Measurements from ENCODE around the gene FOSB.

DNA sequence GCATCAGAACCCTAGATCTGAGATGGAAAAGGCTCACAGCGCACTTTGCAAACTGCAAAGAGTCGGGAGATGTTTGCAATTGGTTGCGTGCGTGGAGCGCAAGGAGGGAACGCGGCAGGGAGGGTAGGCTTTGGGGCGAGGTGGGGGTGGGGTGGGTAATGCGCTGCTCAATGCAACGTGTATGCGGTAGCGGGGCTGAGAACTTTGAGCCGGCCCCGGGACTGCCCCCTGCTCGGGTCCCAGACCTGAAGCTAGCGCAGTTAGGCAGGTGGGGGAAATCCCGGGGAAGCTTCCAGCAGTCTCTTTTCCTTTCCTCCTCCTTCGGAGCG lies 971 bp downstream of the FOSB start:
- TF ChIP-seq, protein P1, sequence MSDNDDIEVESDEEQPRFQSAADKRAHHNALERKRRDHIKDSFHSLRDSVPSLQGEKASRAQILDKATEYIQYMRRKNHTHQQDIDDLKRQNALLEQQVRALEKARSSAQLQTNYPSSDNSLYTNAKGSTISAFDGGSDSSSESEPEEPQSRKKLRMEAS (CRISPR knock-in tag; IDR thresholded peaks at IDR 0.05): no peak
- TF ChIP-seq, protein P2, sequence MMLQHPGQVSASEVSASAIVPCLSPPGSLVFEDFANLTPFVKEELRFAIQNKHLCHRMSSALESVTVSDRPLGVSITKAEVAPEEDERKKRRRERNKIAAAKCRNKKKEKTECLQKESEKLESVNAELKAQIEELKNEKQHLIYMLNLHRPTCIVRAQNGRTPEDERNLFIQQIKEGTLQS (CRISPR knock-in tag; conservative IDR thresholded peaks at IDR 0.05): no peak
- TF ChIP-seq, protein P3, sequence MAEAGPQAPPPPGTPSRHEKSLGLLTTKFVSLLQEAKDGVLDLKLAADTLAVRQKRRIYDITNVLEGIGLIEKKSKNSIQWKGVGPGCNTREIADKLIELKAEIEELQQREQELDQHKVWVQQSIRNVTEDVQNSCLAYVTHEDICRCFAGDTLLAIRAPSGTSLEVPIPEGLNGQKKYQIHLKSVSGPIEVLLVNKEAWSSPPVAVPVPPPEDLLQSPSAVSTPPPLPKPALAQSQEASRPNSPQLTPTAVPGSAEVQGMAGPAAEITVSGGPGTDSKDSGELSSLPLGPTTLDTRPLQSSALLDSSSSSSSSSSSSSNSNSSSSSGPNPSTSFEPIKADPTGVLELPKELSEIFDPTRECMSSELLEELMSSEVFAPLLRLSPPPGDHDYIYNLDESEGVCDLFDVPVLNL (CRISPR knock-in tag; IDR thresholded peaks at IDR 0.05; ENCODE audit: borderline replicate concordance, low read depth): no peak
- TF ChIP-seq, protein P4, sequence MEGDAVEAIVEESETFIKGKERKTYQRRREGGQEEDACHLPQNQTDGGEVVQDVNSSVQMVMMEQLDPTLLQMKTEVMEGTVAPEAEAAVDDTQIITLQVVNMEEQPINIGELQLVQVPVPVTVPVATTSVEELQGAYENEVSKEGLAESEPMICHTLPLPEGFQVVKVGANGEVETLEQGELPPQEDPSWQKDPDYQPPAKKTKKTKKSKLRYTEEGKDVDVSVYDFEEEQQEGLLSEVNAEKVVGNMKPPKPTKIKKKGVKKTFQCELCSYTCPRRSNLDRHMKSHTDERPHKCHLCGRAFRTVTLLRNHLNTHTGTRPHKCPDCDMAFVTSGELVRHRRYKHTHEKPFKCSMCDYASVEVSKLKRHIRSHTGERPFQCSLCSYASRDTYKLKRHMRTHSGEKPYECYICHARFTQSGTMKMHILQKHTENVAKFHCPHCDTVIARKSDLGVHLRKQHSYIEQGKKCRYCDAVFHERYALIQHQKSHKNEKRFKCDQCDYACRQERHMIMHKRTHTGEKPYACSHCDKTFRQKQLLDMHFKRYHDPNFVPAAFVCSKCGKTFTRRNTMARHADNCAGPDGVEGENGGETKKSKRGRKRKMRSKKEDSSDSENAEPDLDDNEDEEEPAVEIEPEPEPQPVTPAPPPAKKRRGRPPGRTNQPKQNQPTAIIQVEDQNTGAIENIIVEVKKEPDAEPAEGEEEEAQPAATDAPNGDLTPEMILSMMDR (IDR thresholded peaks at IDR 0.05): no peak
- TF ChIP-seq, protein P5, sequence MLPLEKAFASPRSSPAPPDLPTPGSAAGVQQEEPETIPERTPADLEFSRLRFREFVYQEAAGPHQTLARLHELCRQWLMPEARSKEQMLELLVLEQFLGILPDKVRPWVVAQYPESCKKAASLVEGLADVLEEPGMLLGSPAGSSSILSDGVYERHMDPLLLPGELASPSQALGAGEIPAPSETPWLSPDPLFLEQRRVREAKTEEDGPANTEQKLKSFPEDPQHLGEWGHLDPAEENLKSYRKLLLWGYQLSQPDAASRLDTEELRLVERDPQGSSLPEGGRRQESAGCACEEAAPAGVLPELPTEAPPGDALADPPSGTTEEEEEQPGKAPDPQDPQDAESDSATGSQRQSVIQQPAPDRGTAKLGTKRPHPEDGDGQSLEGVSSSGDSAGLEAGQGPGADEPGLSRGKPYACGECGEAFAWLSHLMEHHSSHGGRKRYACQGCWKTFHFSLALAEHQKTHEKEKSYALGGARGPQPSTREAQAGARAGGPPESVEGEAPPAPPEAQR (CRISPR knock-in tag; IDR thresholded peaks at IDR 0.05): no peak
- TF ChIP-seq, protein P6, sequence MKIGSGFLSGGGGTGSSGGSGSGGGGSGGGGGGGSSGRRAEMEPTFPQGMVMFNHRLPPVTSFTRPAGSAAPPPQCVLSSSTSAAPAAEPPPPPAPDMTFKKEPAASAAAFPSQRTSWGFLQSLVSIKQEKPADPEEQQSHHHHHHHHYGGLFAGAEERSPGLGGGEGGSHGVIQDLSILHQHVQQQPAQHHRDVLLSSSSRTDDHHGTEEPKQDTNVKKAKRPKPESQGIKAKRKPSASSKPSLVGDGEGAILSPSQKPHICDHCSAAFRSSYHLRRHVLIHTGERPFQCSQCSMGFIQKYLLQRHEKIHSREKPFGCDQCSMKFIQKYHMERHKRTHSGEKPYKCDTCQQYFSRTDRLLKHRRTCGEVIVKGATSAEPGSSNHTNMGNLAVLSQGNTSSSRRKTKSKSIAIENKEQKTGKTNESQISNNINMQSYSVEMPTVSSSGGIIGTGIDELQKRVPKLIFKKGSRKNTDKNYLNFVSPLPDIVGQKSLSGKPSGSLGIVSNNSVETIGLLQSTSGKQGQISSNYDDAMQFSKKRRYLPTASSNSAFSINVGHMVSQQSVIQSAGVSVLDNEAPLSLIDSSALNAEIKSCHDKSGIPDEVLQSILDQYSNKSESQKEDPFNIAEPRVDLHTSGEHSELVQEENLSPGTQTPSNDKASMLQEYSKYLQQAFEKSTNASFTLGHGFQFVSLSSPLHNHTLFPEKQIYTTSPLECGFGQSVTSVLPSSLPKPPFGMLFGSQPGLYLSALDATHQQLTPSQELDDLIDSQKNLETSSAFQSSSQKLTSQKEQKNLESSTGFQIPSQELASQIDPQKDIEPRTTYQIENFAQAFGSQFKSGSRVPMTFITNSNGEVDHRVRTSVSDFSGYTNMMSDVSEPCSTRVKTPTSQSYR (CRISPR knock-in tag; IDR thresholded peaks at IDR 0.05): no peak
- TF ChIP-seq CREB1 (CRISPR knock-in tag; IDR thresholded peaks at IDR 0.05) (no peak), FOXK1 (CRISPR knock-in tag; IDR thresholded peaks at IDR 0.05) (no peak), TEAD4 (CRISPR knock-in tag; IDR thresholded peaks at IDR 0.05) (no peak), SP1 (CRISPR knock-in tag; conservative IDR thresholded peaks at IDR 0.05) (no peak), ATF1 (CRISPR knock-in tag; IDR thresholded peaks at IDR 0.05) (no peak)
- TF ChIP-seq, protein P7, sequence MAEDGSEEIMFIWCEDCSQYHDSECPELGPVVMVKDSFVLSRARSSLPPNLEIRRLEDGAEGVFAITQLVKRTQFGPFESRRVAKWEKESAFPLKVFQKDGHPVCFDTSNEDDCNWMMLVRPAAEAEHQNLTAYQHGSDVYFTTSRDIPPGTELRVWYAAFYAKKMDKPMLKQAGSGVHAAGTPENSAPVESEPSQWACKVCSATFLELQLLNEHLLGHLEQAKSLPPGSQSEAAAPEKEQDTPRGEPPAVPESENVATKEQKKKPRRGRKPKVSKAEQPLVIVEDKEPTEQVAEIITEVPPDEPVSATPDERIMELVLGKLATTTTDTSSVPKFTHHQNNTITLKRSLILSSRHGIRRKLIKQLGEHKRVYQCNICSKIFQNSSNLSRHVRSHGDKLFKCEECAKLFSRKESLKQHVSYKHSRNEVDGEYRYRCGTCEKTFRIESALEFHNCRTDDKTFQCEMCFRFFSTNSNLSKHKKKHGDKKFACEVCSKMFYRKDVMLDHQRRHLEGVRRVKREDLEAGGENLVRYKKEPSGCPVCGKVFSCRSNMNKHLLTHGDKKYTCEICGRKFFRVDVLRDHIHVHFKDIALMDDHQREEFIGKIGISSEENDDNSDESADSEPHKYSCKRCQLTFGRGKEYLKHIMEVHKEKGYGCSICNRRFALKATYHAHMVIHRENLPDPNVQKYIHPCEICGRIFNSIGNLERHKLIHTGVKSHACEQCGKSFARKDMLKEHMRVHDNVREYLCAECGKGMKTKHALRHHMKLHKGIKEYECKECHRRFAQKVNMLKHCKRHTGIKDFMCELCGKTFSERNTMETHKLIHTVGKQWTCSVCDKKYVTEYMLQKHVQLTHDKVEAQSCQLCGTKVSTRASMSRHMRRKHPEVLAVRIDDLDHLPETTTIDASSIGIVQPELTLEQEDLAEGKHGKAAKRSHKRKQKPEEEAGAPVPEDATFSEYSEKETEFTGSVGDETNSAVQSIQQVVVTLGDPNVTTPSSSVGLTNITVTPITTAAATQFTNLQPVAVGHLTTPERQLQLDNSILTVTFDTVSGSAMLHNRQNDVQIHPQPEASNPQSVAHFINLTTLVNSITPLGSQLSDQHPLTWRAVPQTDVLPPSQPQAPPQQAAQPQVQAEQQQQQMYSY (CRISPR knock-in tag; IDR thresholded peaks at IDR 0.05): no peak
- TF ChIP-seq, protein P8, sequence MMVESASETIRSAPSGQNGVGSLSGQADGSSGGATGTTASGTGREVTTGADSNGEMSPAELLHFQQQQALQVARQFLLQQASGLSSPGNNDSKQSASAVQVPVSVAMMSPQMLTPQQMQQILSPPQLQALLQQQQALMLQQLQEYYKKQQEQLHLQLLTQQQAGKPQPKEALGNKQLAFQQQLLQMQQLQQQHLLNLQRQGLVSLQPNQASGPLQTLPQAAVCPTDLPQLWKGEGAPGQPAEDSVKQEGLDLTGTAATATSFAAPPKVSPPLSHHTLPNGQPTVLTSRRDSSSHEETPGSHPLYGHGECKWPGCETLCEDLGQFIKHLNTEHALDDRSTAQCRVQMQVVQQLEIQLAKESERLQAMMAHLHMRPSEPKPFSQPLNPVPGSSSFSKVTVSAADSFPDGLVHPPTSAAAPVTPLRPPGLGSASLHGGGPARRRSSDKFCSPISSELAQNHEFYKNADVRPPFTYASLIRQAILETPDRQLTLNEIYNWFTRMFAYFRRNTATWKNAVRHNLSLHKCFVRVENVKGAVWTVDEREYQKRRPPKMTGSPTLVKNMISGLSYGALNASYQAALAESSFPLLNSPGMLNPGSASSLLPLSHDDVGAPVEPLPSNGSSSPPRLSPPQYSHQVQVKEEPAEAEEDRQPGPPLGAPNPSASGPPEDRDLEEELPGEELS (CRISPR knock-in tag; IDR thresholded peaks at IDR 0.05): no peak
